HG02840 (cell line): ENCODE measurements around the gene PCDH18.
"Not testable (repeated sequence)": the region's sequence is repeated elsewhere in the genome, so short reads cannot be mapped to it uniquely, and the experiment has no call there.

Source experiments
- ATAC-seq: cut with Tn5 transposase; IDR thresholded peaks from one replicate; pipeline ENCODE4 v1.9.1; 2021; ENCODE audit warnings: mild to moderate bottlenecking, moderate library complexity, moderate number of reproducible peaks; ENCODE audit not compliant: unreplicated experiment, low FRiP score

Gene PCDH18, protein sequence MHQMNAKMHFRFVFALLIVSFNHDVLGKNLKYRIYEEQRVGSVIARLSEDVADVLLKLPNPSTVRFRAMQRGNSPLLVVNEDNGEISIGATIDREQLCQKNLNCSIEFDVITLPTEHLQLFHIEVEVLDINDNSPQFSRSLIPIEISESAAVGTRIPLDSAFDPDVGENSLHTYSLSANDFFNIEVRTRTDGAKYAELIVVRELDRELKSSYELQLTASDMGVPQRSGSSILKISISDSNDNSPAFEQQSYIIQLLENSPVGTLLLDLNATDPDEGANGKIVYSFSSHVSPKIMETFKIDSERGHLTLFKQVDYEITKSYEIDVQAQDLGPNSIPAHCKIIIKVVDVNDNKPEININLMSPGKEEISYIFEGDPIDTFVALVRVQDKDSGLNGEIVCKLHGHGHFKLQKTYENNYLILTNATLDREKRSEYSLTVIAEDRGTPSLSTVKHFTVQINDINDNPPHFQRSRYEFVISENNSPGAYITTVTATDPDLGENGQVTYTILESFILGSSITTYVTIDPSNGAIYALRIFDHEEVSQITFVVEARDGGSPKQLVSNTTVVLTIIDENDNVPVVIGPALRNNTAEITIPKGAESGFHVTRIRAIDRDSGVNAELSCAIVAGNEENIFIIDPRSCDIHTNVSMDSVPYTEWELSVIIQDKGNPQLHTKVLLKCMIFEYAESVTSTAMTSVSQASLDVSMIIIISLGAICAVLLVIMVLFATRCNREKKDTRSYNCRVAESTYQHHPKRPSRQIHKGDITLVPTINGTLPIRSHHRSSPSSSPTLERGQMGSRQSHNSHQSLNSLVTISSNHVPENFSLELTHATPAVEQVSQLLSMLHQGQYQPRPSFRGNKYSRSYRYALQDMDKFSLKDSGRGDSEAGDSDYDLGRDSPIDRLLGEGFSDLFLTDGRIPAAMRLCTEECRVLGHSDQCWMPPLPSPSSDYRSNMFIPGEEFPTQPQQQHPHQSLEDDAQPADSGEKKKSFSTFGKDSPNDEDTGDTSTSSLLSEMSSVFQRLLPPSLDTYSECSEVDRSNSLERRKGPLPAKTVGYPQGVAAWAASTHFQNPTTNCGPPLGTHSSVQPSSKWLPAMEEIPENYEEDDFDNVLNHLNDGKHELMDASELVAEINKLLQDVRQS

DNA sequence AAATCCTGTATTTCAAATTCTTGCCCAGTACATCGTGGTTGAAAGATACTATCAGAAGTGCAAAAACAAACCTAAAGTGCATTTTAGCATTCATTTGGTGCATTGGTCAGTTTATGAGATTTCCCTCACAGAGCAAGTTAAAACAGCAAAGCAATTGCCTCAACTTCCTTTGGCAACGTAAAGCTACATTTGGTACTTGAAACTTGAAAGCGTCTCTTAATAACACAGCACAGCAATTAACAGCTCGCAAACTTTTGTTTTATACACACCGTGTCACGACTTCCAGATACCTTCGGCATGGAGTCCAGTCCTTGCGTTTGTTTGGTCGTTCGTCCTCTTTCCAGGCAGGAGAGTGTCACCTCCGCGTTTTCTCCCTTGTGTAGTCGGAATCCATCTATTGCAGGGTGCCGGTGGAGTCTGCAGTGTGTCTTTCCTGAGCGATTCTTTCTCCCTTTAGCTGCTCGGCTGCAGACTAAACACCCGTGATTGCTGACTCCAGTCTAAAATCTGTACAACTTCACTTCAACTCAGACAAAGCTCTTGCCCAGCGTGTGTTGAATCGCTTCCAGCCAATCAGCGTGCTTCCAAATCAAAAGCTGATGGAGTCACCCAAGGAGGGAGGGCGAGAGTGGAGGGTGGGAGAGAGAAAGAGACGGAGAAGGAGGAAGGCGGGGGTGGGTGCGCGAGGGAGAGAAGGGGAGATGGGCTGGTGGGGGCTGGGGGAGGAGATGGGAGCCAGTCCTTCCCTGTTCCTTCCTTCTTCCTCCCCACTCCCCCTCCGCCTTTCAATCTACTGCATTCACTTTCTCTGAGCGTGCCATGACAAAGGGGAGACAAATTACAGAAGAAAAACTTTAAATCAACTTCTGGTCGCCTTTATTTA, at the start of gene PCDH18:
Gene PCDH18, minus strand, starts transcription at position 509 of the 883 bp plus-strand sequence. Its CDS starts 406 bp downstream, at position 103.
- no peak for ATAC-seq

DNA sequence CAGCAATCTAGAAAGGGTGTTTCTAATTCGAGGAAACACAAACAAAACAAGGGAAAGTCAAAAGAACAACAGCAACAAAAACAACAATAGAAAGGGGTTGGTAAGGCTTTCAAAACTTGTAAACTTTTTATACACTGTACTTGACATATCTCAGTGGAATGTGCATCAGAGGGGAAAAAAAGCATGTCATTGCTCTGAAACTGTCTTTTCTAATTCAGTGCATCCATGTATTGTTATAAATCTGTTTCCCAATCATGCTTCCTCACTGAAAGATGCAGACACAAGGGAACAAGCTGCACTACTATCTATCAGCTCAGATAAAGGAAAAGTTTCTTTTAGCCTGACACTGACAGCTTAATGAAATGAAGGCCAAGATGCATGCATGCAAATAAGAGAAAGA, 44.2 kb upstream of the PCDH18 start:
- ATAC-seq: no peak

DNA sequence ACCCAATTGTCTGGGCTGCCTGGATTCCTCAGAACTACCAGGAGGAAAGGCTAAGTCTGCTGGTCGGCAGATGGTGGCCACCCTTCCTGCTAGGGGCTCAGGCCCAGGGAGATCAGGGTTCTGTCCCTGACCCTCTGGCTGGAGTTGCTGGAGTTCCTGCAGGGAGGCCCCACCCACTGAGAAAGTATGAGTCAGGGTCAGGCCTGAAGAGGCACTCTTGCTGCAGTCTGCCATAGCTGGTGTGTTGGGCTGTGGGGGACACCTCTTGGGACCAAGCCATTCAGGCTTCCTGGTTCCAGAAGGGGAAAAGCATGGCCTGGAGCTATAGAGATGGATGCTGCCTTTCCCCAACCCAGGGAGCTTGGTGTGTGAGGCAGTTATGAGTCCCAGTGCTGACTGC, 40.4 kb upstream of the PCDH18 start:
- no peak for ATAC-seq

DNA sequence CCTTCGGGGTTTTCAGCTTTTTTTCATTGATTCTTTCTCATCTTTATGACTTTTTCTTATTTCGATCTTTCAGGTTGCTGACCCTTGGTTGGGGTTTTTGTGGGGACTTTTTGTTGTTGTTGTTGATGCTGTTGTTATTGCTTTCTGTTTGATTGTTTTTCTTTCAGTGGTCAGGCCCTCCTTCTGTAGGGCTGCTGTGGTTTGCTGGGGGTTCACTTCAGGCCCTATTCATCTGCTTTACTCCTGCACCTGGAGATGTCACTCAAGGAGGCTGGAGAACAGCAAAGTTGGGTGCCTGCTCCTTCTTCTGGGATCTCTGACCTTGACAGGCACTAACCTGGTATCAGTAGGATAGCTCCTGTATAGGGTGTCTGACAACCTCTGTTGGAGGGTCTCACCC, 39.9 kb upstream of the PCDH18 start:
- no peak for ATAC-seq

DNA sequence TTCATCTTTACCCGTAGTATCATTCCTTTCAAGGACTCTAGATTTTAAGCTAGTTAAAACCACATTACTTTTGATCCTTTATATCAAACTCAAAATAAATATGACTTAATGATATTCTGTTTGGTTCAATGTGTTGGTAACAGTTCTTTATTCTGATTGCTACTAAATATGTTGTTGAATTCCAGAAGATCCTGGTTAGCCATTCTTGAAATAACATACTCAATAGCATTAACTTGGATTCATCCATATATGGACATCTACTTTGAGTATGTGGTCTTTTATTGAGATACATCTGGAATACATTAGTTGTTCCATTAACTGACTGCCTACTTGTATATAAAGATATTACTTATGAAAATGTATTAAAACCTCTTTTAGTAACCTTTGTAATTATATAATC, 27.5 kb upstream of the PCDH18 start:
- no peak for ATAC-seq

DNA sequence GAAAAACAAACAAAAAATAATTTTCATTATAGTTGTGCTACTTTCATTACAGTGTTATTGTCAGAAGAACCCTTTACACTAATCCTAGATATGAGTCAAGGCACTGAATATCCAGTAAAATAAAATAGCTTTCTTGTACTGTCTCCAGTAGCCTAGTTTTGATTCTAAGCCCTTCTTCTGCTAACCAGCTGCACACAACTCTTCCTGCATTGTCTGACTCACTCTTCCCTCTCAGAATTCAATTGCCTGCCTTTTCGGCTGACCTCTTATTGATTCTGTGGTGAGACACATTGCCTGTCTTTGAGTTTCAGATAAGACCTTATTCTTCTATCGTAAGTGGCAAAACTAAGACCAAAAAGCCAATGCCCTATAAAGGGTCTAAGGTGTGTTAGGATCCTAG, 26.7 kb upstream of the PCDH18 start:
- no peak for ATAC-seq

DNA sequence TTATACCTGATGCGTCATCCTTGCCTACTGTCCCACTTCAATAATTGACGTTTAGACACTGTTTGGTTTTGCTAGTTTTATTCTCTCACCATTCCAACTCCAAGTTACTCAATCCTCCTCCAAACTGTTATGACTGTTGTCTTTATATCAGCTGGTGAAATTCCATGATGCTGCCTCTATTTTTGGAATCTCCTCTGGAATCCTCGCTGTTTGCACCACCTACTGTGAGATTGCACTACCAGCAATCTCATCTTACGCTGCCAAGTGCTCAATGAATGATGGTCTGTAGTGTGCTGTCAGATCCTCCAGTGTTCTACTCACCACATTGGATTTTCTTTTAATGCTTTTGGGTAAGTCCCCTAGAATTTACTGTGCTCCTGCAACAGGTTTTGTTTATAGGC, 13.2 kb upstream of the PCDH18 start:
- no peak for ATAC-seq

DNA sequence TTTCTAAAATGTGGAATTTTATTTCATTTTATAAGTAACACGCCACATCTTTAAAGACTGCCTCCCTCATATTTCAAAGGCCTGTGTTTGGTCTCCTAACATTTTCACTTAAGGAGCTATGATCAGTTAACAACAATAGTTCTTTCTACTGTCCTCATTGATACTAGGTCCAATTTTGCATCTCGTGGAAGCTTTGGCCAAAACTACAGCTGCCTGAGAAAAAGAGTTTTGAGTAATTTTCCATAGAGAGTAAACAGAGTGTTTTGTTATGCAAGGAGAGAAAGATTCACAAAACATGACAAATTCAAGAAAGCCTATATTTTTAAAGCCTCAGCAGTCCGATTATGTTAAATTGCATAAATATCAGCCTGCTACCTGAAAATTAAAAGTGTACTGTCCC, 11.4 kb upstream of the PCDH18 start:
- no peak for ATAC-seq

DNA sequence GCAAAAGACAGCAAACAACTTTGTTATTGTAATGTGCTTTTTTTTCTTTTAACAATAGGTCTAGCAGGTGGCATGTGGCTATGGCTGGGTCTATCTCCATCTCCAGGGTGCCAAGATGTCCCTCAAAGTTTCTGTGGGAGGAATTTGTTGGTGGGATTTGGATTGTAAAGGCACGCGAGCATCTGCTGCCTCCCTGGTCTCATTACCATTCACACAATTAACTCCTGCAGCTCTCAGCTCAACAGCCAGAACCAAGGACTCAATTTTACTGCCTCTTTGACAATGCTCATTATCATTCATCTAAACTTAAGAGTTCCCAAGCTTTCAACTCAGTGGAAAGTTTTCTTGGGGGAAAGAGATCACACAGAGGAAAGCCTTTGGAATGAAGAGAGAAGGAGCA, 10.9 kb upstream of the PCDH18 start:
- no peak for ATAC-seq

DNA sequence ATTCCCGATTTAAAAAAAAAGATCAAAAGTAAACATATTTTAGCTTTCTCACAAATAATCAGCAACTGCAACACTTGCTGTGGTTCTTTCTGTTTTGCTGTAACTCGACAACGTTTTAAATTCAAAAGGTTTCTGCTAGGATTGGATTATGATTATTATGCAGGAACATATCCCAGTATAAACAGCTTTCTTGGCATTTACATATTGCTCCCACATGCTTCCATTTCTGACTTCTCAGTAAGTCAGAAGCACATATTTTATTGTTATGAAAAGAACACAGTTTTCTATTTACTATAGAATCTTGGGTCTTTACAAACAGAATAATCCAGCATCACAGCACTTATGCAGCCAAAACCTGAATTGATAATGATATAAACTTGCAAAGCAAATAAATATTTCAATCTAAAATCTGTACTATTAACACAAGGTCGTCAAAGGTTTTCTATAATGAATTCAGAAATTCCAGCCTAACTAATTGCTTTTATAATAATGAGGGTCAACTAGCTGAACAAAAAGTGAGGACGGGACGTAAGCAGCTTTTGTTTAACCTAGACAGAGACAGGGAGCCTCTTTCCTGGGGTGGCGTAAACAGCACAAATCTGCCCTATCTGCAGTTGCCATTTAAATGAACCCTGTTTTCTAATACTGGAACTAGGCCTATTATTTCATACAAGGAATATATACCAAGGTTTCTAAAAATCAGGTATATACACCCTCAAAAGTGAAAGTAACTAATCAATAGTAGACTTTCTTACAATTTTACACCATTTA, 9.8 kb upstream of the PCDH18 start:
- no peak for ATAC-seq

DNA sequence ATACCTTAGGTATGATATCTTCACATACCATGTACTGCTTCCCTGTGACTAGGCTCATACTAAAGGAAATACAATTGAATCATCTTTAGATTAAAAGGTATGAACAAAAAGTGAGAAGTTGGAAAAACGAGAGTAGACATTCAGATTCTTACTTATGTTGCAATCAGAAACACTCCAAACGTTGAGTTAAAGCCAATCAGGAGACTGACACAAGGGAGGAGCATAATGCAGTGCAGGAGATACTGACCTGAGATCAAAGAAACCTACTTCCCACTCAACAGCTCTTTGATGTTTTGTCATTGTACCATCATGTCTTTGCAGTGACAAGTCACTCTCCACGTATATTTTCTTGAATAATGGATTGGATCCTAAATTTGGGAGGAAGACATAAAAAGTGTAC, 8.9 kb upstream of the PCDH18 start:
- no peak for ATAC-seq

DNA sequence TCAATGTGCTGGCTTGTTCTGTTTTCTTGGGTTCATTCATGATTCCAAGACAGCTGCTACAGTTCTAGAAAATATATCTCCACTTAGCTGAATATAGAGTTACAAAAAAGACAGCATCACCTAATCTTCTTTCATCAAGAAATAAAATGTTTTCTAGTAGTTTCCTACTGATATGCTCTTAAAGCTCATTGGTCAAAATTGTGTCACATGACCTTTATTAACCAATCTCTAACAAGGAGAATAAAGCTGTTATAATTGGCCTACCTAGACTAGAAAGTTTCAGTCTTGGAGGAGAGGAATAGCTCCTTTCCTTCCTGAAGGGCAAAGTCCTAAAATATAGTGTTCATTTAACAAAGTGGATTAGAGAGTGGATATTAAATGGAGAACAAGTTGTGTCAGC, 8.1 kb upstream of the PCDH18 start:
- no peak for ATAC-seq

DNA sequence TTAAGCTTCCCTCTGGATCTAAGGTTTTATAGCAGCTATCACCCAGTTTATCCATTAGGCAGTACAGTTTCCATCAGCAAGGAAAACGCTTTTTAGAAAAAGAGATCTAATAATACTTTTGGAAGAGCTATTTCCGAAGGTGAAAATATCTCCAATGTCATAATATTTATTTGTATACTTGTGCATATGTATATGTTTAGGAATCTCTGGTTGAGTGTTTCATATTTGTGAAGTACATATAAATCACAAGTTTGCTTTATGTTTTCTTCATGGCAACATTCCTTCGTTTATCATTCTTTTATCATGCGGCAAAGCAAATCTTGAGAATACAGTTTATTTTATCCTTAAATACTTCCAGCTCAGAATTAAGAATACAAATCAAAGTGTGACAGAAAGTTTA, 6.2 kb upstream of the PCDH18 start:
- no peak for ATAC-seq

DNA sequence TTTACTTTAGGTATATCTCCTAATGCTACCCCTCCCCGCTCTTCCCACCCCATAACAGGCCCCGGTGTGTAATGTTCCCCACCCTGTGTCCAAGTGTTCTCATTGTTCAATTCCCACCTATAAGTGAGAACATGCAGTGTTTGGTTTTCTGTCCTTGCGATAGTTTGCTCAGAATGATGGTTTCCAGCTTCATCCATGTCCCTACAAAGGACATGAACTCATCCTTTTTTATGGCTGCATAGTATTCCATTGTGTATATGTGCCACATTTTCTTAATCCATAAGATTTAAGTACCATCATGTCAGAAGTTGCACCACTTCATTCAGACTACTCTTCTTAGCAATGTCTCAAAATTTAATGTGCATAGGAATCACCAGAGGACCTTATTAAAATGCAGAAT, 5.5 kb upstream of the PCDH18 start:
- ATAC-seq: not testable (repeated sequence)

DNA sequence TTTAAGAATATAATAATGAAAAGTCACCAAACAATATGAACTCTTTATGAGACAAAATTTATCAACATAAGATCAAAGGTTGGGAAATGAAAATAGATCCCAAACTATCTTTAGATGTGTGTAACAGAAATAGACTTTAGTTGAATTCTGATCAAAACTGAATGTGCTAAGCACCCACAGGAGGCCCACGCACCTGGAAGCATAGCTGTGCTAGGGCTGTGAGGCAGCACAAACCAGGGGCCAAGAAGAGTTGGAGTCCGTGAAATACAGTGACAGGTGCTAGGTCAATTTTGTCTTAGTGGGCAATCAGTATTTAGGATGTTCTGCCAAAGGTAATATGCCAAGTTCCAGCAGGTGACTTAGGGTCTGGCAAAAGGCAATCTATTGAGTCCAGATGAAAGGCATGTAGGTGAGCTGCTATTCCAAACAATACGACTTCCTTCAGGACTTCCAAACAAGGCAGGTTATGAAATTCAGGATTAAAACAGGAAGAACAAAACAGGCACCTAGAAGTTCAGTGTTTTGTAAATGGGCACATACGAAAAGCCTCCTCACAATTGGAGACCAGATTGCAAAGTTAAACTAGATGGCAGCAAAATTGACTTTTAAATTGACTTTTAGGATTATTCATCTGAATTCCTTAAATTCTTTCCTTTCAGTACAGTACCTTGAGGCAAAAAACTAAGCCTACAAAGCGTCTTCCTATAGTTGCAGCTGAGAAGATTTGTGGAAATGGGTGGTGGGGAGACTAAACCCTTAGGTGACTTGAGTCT, 4.7 kb upstream of the PCDH18 start:
- ATAC-seq: no peak

DNA sequence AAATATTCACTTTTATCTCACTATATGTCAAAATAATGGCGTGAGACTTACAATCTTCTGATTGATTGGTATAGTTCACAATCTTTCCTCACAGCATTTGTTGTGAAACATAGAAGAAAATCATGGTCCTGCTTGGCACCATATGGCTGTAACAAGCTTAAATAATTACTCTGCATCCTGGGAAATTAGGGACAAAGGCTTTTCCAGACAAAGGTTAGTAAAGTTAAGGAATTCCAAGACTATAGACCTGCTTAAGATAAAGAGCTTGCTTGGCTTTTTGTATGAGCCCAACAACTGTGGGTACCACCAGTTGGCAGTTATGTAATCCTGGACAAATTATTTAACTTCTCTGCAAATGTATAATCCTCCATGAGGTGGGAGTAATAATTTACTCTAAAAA, 3.4 kb upstream of the PCDH18 start:
- no peak for ATAC-seq

DNA sequence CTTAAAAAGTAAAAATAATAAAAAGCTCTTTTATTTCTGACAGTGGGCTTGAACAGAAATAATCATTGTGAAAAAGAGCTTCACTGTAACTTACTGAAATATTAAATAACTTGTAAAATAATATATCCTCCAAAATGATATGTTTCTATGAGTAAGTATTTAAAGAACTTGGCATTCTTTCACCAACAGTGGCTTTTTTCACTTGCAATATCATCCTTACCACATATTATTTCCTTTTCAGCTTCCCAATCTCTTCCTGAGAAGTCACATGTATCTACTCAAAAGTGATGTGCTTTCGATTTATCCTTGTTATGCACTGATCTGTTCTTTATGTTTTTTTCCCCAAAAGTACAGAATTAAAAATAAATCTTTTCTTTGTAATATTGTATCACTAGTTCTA, 2.2 kb upstream of the PCDH18 start:
- no peak for ATAC-seq

DNA sequence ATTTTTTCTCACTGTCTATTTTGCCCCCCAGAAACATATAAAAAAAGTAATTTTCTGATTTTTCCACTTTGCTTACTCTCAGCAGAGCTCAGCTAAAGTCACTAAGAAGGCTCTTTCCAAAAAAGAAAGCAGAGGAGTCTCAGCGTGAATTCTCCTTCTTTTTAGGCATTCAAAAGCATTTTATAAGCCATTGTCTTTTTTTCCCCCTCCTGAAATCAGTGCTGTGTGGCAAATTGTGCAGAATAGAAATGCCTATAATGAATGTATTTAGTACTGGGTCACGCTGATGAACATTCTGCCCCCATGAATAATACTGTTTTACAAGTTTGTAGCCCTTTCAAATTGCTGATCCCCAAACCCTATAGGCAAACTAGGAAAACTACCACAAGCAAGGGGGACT, 1.6 kb upstream of the PCDH18 start:
- no peak for ATAC-seq

DNA sequence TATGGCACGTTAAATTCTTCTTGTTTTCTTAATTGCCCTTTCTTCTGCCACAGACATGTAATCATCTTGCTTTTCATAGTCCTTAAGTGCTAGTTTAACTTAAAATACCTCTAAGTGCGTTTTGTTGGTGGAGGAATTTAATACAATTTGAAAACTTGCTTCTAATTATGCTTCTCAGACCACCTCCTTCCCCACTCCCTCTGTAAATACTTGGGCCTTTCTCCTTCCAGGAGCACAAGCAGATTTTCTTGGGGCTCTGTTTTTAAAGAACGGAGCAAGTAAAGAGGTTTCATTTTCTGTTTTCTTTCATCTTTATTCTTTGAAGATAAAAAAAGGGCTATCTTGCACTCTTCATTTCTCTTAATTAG, 559 bp upstream of the PCDH18 start:
- ATAC-seq: no peak
